HUES6 (cell line): Measurements from ENCODE around the gene KCNS1.

Experiments
- H3K27ac ChIP-seq: 2 replicates; pipeline ENCODE4 v1.7.0; 2013; ENCODE audit warnings: low read depth, mild to moderate bottlenecking, low read length, inconsistent platforms
- H3K27me3 ChIP-seq: 2 replicates; pipeline ENCODE4 v1.6.1; 2013; ENCODE audit warnings: low read length; ENCODE audit not compliant: control insufficient read depth, insufficient read depth
- H3K36me3 ChIP-seq: 2 replicates; pipeline ENCODE4 v1.6.1; 2013; ENCODE audit warnings: low read length; ENCODE audit not compliant: control insufficient read depth, insufficient read depth
- H3K4me1 ChIP-seq: 2 replicates; pipeline ENCODE4 v1.6.1; 2013; ENCODE audit warnings: low read length; ENCODE audit not compliant: control insufficient read depth, insufficient read depth
- H3K4me3 ChIP-seq: 2 replicates; pipeline ENCODE4 v1.5.1; 2013; ENCODE audit warnings: low read depth, low read length
- H3K9ac ChIP-seq: one replicate; pipeline ENCODE4 v1.6.1; 2013; ENCODE audit warnings: mild to moderate bottlenecking, low read length
- H3K9me3 ChIP-seq: 2 replicates; pipeline ENCODE4 v1.6.1; 2013; ENCODE audit warnings: low read depth, low read length; ENCODE audit not compliant: control insufficient read depth, insufficient read depth

KCNS1 gene

GRCh38 chr20:45047581-45048119, 53.3 kb downstream of the KCNS1 start:
- Histone ChIP-seq H3K9ac (no peak overlapping the region), H3K4me1 (peaks cover 19% of the 10 kb centered on the region; the same call in 1 of the 2 replicates), H3K36me3 (no peaks in the 10 kb centered on the region), H3K4me3 (no peak overlapping the region), H3K27me3 (no peaks in the 10 kb centered on the region), H3K9me3 (no peaks in the 10 kb centered on the region), H3K27ac (no peak overlapping the region)

DNA sequence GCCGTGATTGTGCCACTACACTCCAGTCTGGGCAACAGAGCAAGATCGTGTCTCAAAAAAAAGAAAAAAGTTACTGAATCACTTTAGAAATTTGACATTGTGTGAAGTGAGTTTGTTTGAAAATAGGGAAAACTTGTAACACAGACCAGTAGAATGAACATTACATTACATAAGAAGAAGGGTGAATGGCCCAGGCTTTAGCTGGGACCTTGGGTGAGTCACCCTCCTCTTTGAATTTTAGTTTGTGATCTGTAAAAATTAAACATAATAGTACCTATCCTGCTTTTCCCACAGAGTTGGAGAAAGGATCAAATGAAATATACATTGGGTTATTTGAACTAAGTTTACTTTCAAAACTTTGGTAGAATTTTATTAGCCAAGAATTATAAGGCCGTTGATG, 56.3 kb downstream of the KCNS1 start:
- Histone ChIP-seq H3K36me3 (no peaks in the 10 kb centered on the region), H3K9me3 (no peaks in the 10 kb centered on the region), H3K27me3 (no peaks in the 10 kb centered on the region), H3K9ac (no peak overlapping the region), H3K27ac (no peak overlapping the region), H3K4me1 (peaks cover 30% of the 10 kb centered on the region), H3K4me3 (no peak overlapping the region)

GRCh38 chr20:45044084-45044573, 56.8 kb downstream of the KCNS1 start:
- H3K9ac ChIP-seq = no peak overlapping the region
- no peak overlapping the region for H3K4me3 ChIP-seq
- no peaks in the 10 kb centered on the region for H3K27me3 ChIP-seq
- no peaks in the 10 kb centered on the region for H3K9me3 ChIP-seq
- no peaks in the 10 kb centered on the region for H3K36me3 ChIP-seq
- H3K27ac ChIP-seq = no peak overlapping the region
- peaks cover 29% of the 10 kb centered on the region for H3K4me1 ChIP-seq

- Histone ChIP-seq H3K27me3 (no peaks in the 10 kb centered on the region), H3K27ac (no peak overlapping the region), H3K9ac (no peak overlapping the region), H3K36me3 (no peaks in the 10 kb centered on the region), H3K9me3 (no peaks in the 10 kb centered on the region), H3K4me1 (peaks cover 33% of the 10 kb centered on the region), H3K4me3 (no peak overlapping the region)
These were observed 57.9 kb downstream of the KCNS1 start for GRCh38 chr20:45042978-45043377.
